DOHH2 (cell line): Measurements from ENCODE around the gene MYPN.

Experiments used
- CTCF ChIP-seq: fragments of 200-600 bp; sonication (generic); IDR thresholded peaks from one replicate; pipeline ENCODE4 v1.5.1; 2014; ENCODE audit warnings: antibody characterized with exemption, mild to moderate bottlenecking, low read depth, low read length; ENCODE audit not compliant: poor library complexity, severe bottlenecking
- EZH2phosphoT487 ChIP-seq: fragments of 200-600 bp; sonication (generic); IDR thresholded peaks from 2 replicates; pipeline ENCODE4 v1.6.1; 2017; ENCODE audit warnings: borderline replicate concordance, mild to moderate bottlenecking, antibody characterized with exemption, low read length, moderate library complexity, mixed read lengths

GRCh38 chr10:68124718-68125117 lies 15.4 kb downstream of the MYPN start:
- TF ChIP-seq CTCF (no peak), EZH2phosphoT487 (no peak)
